GM18861 (cell line): Measurements from ENCODE around the gene FREM3.
A peak's percentile ranks its signal among the peaks of the same experiment; 100 is the strongest.
"Not testable (repeated sequence)": the region's sequence is repeated elsewhere in the genome, so short reads cannot be mapped to it uniquely, and the experiment has no call there.

Source experiments
- ATAC-seq: cut with Tn5 transposase; IDR thresholded peaks from one replicate; pipeline ENCODE4 v1.9.1; 2021; ENCODE audit not compliant: unreplicated experiment

The FREM3 gene

GRCh38 chr4:143586080-143586479, 114.4 kb downstream of the FREM3 start:
- ATAC-seq = no peak

DNA sequence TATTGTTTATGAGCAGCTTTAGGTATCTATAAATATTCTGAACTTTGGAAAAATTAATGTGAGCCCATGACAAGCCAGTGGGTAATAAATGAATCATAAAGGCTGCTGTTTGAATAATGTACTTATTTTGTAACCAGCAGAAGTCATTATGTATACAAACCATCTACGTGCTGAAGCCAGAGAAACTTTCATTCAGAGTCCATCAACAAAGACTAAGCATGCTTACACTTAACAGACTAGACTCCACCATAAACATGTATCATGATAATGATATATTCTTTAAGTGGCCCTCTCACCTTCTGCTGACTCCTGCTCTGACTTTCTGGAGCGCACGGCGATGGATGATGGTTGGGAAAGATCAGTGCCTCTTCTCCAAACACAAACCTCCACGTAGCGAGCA, 114.9 kb downstream of the FREM3 start:
- ATAC-seq = no peak

GRCh38 chr4:143581331-143581946, 119.0 kb downstream of the FREM3 start:
- no peak for ATAC-seq

- no peak for ATAC-seq
Observed at GRCh38 chr4:143575331-143575730, 125.1 kb downstream of the FREM3 start.

DNA sequence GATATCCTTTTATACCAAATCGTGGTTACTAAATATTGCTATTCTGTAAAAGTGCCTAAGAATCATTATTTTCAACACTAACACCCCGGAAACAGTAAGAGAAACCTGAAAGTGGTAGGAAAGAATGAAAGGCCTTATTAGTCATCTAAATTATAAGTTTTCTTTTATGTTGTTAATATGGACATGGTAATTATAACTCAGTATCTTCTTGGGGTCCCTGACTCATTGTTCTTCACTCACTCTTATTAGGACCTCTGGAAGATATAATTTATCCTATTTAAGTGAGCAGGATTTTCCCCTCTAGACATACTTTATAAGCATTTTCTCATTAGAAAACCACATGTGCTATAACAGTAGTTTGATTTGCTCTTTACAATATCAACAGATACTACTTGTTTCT, 136.0 kb downstream of the FREM3 start:
- ATAC-seq = no peak

DNA sequence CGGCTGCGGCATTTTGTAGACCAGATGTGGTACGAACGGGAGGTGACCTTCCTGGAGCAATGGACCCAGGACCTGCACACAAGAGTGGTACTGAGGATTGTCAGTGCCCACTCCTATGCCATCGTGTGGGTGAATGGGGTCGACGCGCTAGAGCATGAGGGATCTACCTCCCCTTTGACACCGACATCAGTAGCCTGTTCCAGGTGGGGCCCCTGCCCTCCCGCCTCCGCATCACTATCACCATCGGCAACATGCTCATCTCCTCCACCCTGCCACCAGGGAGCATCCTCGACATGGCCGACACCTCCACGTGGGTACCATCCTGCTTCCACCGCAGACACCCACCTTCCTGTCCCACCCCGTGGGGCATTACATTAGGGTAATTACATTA, 140.7 kb downstream of the FREM3 start:
- ATAC-seq = no peak

DNA sequence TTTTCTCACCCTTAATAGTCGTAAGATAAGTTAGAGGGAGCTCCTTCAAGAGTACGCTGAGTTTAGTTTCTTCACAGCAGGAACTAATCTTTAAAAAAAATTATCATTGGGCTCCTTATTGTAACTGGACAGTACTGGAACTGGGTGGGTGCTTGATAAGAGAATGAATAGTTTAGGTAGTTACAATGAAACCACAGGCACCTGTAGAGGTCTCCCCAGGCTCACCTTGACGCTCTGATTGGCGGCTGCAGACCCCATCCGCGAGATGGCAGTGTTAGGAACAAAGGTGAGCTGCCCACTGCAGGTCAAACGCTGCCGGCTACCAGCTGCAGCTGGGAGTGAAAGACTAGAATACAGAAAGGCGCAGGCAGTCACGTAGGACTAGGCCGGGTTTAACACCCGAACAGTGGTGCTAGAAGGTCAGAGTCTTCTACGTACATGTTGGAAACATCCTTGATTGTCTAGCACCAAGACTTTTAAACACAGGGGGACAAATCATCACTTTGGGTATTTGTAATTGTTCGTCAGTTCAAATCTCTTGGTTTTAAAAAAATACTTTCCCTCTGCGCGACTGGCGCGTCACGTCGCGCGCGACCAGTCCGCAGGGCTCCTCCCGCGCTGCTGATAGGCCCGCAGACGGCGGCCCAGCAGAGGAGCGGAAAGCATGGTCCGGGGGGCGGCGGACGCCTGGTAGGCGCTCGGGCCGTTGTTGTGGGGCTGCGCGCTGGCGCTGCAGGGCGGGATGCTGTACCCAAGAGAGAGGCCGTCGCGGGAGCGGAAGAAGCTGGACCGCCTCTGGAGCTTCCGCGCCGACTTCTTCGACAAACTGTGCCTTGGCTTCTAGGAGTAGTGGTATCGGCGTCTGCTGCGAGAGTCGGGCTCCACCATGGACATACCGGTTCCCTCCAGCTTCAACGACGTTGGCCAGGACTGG, 141.4 kb downstream of the FREM3 start:
- peak; percentile 85 for ATAC-seq

GRCh38 chr4:143558286-143558685, 142.2 kb downstream of the FREM3 start:
- no peak for ATAC-seq

- no peak for ATAC-seq
Observed at GRCh38 chr4:143555676-143556075, 144.8 kb downstream of the FREM3 start.

- ATAC-seq = peak; percentile 61
Observed at GRCh38 chr4:143554728-143555597, 145.5 kb downstream of the FREM3 start.

DNA sequence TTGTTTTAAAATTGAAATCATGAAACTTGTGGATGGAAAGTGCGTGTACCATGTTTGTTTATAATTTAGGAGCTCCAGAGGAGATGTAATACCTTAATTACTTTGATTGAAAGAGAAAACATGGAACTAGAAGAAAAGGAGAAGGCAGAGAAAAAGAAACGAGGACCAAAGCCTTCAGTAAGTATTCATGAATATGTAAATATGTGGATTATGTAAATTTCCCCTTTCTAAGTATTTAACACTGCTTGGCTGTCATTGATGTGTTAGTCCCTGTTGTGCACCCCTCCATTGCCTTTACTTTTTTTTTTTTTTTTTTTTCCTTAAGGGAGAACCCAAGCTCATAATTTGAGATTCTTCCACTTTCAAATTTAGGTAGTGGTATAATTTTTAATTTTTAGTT, 150.5 kb downstream of the FREM3 start:
- ATAC-seq = no peak

GRCh38 chr4:143539670-143540023, 160.8 kb downstream of the FREM3 start:
- ATAC-seq = no peak

DNA sequence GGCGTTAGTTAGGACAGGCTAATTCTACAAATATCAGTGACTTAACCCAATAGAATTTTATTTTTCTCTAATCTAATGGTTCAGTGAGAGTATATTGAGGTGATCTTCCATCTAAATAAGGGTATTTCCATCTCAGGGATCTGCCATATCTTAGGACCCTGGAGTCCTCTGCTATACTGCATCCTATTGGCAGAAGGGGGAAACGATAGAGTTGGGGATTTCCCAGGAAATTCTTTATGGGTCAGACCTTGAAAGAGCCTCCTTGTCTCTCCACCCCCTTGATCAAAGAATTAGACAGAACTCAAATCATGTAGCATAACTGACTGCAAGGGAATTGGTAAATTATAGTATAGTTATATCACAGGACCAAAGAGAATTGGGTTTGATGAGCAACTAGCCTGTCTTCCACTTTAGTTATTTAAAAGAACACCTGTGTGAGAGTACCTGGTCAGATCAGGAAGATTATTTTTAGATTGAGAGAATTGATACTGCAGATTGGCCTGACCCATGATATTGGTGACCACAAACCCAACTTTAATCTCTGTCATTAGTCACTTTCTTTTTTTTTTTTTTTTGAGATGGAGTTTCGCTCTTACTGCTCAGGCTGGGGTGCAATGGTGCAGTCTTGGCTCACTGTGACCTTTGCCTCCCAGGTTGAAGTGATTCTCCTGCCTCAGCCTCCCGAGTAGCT, 161.4 kb downstream of the FREM3 start:
- no peak for ATAC-seq

DNA sequence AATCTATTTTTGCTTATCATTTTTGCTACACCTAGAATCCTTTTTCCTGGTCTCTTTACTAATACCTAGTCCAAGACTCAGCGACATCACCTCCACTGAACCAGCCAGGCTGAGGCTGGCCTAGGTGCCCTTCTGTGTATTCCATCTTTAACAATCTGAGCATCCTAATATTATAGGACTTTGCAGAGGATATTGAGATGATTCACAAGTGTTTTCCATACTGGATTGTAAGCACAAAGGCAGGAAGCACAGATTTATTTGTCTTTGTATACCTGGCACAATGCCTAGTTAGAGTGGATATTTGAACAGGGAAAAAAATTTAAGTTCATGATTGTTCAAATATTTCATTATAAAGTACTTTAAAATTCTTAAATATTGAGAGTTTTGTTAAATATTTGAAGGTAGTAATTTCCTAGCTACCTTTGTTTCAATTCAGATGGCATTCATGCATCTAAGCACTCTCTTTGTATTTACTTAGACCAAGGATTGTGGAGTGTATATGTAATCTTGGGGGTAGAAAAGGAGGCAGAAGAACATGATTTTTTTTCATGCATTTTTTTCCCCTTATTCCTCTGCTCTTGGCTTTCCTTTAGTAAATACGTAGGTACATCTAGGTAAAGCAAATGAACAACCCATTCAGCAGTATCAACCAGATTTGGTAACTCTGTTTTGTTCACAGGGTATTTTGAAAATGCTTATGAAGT, 168.5 kb downstream of the FREM3 start:
- no peak for ATAC-seq

- ATAC-seq = peak; percentile 74
Observed at GRCh38 chr4:143531380-143531779, 169.1 kb downstream of the FREM3 start.

- not testable (repeated sequence) for ATAC-seq
Observed at GRCh38 chr4:143528046-143528445, 172.4 kb downstream of the FREM3 start.
